ENCODE results near the gene MYH14. TPM values are rescaled to one million over a fixed set of nuclear protein-coding genes. Genes with fewer than 3 reads are reported as not detected.

The MYH14 gene
- polyA plus RNA-seq, 1 donor (not counting 4 experiments of a cell fraction or from before 2014, with no cell fraction given) = 0.20 TPM

DNA sequence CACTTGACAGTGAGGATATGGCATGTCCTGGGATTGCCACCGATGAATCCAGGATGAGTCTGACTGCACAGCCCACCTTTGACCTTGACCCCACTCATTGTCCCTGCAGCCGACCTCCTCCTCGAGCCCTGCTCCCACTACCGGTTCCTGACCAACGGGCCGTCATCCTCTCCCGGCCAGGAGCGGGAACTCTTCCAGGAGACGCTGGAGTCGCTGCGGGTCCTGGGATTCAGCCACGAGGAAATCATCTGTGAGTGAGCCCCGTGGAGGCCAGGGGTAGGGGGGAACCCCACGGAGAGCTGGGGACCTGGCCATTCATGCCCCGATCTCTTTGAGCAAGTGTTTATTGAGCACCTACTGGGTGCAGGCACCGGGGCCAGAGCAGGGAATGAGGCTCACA lies 28.4 kb downstream of the MYH14 start:
- Histone ChIP-seq H3K79me2 (ENCODE audit: control insufficient read depth, insufficient read depth, low read length) (no peaks in the 10 kb centered on the region), H3K27ac (ENCODE audit: control insufficient read depth, insufficient read depth, low read length) (no peak overlapping the region), H3K4me2 (ENCODE audit: control insufficient read depth, extremely low read depth, insufficient read depth, low read depth, low read length) (no peak overlapping the region), H3K36me3 (ENCODE audit: control insufficient read depth in 2 of 2, extremely low read depth in 1 of 2, insufficient read depth in 2 of 2, low read length in 2 of 2) (no peaks in the 10 kb centered on the region), H3K9me1 (ENCODE audit: control insufficient read depth, extremely low read depth, insufficient read depth, low read length) (no peaks in the 10 kb centered on the region), H2AFZ (ENCODE audit: control insufficient read depth, low read length) (no peak overlapping the region), H4K20me1 (ENCODE audit: control insufficient read depth, extremely low read depth, insufficient read depth, low read length) (no peaks in the 10 kb centered on the region), H3K27me3 (ENCODE audit: control insufficient read depth, extremely low read depth, insufficient read depth, low read length) (no peaks in the 10 kb centered on the region), H3K4me3 (ENCODE audit: control insufficient read depth in 2 of 3, extremely low read depth in 1 of 3, insufficient read depth in 2 of 3, low read depth in 1 of 3, low read length in 3 of 3) (no peak overlapping the region), H3K9ac (ENCODE audit: control insufficient read depth, extremely low read depth, insufficient read depth, low read length) (no peak overlapping the region), H3K9me3 (ENCODE audit: control insufficient read depth, low read depth, low read length) (peaks cover 2% of the 10 kb centered on the region), H3K4me1 (ENCODE audit: control insufficient read depth, extremely low read depth, insufficient read depth, low read length) (no peaks in the 10 kb centered on the region)
- dilution Hi-C loops (cut with MboI; ENCODE audit: extremely low pct_ligation_motif_present, low sequenced_read_pairs) = no loop called here
- FAIRE-seq = no peak
- no peak for TF ChIP-seq CTCF (optimal IDR thresholded peaks at IDR 0.05 in 1 of 3, IDR thresholded peaks at IDR 0.05 in 1 of 3, conservative IDR thresholded peaks at IDR 0.05 in 1 of 3; ENCODE audit: extremely low read depth in 1 of 3, insufficient read depth in 2 of 3, low read length in 3 of 3)
- no peak for TF ChIP-seq EZH2 (IDR thresholded peaks at IDR 0.05; ENCODE audit: low read length)
- no peak for DNase-seq (ENCODE audit: low read depth, low spot score)

DNA sequence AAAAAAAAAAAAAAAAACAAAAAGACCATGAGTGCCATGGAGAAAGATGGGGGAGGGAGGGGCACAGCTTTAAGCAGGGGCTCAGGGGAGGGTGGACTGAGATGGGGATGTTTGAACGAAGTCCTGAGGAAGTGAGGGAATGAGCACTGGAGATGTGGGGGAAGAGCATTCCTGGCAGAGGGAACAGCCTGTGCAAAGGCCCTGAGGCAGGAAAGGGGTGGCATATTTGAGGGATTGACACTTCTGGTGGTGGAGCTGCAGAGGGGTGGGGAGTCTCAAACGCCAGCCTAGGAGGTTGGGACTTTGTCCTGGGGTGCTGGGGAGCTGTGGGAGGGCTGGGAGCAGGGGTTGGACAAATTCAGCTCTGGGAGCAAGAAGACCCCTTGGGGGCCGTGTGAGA lies 29.2 kb downstream of the MYH14 start:
- dilution Hi-C loops (cut with MboI; ENCODE audit: extremely low pct_ligation_motif_present, low sequenced_read_pairs) = no loop called here
- Histone ChIP-seq H3K4me1 (ENCODE audit: control insufficient read depth, extremely low read depth, insufficient read depth, low read length) (no peaks in the 10 kb centered on the region), H3K9ac (ENCODE audit: control insufficient read depth, extremely low read depth, insufficient read depth, low read length) (no peak overlapping the region), H3K9me3 (ENCODE audit: control insufficient read depth, low read depth, low read length) (peaks cover 2% of the 10 kb centered on the region), H3K27ac (ENCODE audit: control insufficient read depth, insufficient read depth, low read length) (no peak overlapping the region), H3K27me3 (ENCODE audit: control insufficient read depth, extremely low read depth, insufficient read depth, low read length) (no peaks in the 10 kb centered on the region), H3K4me3 (ENCODE audit: control insufficient read depth in 2 of 3, extremely low read depth in 1 of 3, insufficient read depth in 2 of 3, low read depth in 1 of 3, low read length in 3 of 3) (no peak overlapping the region), H3K79me2 (ENCODE audit: control insufficient read depth, insufficient read depth, low read length) (no peaks in the 10 kb centered on the region), H3K9me1 (ENCODE audit: control insufficient read depth, extremely low read depth, insufficient read depth, low read length) (no peaks in the 10 kb centered on the region), H3K36me3 (ENCODE audit: control insufficient read depth in 2 of 2, extremely low read depth in 1 of 2, insufficient read depth in 2 of 2, low read length in 2 of 2) (no peaks in the 10 kb centered on the region), H4K20me1 (ENCODE audit: control insufficient read depth, extremely low read depth, insufficient read depth, low read length) (no peaks in the 10 kb centered on the region), H3K4me2 (ENCODE audit: control insufficient read depth, extremely low read depth, insufficient read depth, low read depth, low read length) (no peak overlapping the region), H2AFZ (ENCODE audit: control insufficient read depth, low read length) (no peak overlapping the region)
- no peak for TF ChIP-seq EZH2 (IDR thresholded peaks at IDR 0.05; ENCODE audit: low read length)
- TF ChIP-seq CTCF (optimal IDR thresholded peaks at IDR 0.05 in 1 of 3, IDR thresholded peaks at IDR 0.05 in 1 of 3, conservative IDR thresholded peaks at IDR 0.05 in 1 of 3; ENCODE audit: extremely low read depth in 1 of 3, insufficient read depth in 2 of 3, low read length in 3 of 3) = no peak
- FAIRE-seq (no peak), DNase-seq (ENCODE audit: low read depth, low spot score) (no peak)
